Amniotic epithelial cell (primary cell): ENCODE data around the gene PLA2G6.

Experiments
- DNase-seq: peaks from one replicate; pipeline ENCODE4 v3.0.0-alpha.2; 2010; ENCODE audit warnings: low read depth

The PLA2G6 gene

GRCh38 chr22:38072322-38073149 lies 109.1 kb downstream of the PLA2G6 start:
- DNase-seq = no peak

GRCh38 chr22:38071421-38072321 lies 110.0 kb downstream of the PLA2G6 start:
- DNase-seq = no peak

- no peak for DNase-seq
Observed at GRCh38 chr22:38070250-38070921, 111.2 kb downstream of the PLA2G6 start.

DNA sequence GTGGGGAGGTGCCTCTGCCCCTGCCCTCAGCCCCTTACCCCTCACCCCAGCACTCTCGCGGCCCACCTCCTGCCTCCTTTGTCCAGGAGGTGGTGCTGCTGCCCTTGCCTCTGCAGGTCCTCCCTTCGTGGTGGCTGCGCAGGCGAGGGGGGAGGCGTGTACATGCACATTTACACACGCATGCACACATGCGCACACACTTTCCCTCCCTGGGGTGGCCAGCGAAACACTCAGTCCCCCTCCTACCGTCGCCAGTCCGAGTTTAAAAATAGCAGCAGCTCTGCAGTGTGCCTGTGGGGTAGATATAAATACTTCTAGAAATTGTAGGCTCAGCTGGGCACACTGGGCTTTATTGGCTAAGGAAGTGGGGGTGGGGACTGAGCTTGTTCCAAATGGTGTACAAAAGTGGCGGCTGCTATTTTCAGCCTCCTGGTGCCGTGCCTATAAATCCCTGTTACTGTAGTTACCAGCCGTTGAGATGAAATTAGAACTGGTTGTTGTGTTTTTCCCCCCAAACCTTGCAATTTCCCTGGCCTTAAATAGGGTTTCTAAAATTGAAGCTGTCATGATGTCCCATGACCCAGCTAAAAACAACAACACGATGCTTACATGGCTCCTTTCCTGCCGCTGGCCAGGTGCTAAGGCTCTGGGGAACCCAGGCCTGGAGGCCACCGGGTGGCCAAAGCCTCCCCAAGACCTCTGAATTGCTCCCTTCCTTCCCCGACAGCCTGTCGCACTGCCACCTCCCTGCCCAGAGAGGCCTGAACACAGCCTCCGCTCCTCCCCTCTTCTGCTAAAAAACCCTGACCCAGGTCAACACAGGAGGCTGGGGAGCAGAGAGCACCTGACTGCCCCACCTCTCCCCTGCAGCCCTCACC lies 112.0 kb downstream of the PLA2G6 start:
- DNase-seq = peak; percentile 9

- no peak for DNase-seq
Observed at GRCh38 chr22:38068641-38069371, 112.8 kb downstream of the PLA2G6 start.

DNA sequence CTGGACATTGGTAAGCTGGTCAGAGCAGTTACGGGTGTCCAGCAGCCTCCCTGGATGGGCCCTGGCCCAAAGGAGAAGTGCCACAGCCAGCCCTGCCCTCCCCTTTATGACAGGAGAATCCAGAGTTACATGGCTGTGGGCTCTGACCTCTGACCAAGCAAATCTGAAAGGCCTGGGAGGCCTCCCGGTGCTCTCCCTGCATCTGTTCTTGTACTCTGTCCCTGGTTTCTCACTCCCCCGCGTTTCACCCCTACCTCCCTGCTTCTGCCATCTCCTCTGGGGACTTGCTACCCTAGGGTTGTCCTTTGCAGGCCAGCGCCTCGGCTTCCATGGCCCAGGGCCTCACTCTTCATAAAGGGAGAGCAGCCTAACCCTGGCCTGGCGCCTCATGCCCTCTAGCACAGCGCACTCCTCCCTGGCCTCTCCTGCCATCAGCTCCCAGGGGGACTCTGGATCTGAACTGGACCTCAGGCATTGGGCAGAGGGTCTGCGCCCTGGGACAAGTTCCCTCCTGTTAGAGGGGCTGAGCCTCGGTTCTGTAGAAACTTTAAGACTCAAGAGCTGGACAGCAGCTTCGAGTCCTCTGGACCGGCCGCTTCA lies 113.8 kb downstream of the PLA2G6 start:
- DNase-seq = no peak

DNA sequence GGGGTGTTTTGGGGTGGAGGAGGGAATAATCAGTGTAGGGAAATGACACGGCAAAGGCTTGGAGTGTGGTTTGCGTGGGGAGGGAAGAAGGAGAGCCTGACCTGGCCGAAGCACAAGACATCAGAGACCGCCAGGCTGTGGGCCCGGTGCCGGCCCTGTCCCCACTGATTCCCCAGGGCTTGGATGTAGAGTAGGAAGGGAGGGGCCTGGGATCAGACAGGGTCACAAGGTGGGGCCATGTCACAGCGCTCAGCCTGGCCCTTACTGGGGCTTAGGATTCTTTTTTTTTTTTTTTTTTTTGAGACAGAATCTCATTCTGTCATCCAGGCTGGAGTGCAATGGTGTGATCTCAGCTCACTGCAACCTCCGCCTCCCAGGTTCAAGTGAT lies 114.6 kb downstream of the PLA2G6 start:
- DNase-seq = no peak

DNA sequence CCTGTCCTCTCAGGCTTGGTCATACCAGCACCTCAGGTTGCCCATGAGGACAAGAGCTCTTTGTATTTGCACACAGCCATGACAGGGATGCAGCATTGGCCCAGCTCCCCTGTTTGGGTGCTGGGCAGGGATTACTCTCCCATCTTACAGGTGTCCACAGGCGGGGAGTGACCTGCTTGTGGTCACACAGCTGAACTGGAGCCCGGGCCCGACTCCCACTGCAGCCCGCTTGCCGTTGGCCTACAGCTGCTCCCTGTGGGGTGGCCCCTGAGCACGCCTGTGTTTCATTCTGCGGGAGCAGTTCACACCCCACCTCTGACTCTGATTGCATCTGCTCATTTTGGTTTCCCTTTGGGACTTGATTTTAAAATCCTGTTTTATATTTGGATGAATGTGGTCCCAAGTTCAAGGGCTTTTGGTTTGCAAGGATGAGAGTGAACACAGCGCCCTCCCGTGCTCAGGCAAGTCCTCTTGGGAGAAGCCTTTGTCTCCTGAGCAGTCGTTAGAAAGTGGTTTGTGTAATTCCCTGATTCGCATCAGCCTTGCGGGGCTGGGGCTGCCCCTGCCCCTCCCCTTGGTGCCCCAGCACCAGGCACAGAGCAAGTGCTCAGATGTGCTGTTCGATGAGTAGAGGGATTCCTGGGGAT lies 115.1 kb downstream of the PLA2G6 start:
- no peak for DNase-seq

- DNase-seq = no peak
Observed at GRCh38 chr22:38065539-38065938, 116.1 kb downstream of the PLA2G6 start.

GRCh38 chr22:38062791-38063190 lies 118.8 kb downstream of the PLA2G6 start:
- DNase-seq = no peak
